ENCODE measurements around the gene ZBTB8A. TPM values are rescaled to one million over a fixed set of nuclear protein-coding genes. Genes with fewer than 3 reads are reported as not detected.

The ZBTB8A gene
- 1 to 10 TPM; 2.4 to 6.1 (median 2.8) TPM for total RNA-seq

DNA sequence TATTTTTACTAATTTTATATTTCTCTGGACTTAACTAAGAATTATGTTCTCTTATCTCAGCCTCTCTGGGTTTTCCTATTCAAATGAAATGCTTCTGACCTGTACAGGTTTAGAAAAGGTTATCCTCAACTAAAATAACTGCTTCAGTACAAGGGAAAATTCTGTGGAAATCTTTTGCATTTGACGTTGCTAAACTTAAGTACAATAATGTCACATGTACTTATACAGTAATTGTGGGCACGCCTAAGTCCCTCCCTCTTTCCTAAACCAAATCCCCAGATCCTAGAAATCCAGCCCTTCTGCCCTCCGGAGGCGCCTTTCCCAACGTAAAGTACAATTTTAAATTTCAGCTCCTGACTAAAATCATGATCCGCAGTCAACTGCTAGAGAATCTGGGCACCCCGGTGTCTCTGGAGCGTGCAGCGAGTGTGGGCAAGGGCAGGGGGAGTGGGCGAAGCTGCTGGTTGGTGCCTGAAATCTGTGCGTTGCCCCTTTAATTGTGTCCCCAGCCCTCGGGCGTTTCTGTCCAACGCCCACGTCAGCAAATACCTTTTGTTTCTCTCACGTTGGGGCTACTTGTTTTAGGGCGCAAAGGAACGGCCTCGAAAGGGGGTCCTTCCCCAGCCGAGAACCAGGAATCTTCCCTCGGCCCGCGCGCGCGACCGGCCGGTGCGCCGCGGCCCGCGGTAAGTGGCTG lies at the start of gene ZBTB8A:
TSS of gene ZBTB8A (plus strand) at position 541 of the 697 bp plus-strand sequence. CDS start 53,505 bp downstream, outside the sequence.
- Histone ChIP-seq H3K4me3 (peak within 1 kb of the TSS; percentile 48 to 84 (median 66)), H3K36me3 (no peaks in the 10 kb centered on the region), H3K27me3 (peaks cover 0 to 5% (median 0%) of the 10 kb centered on the region in 4 donors), H3K27ac (peak within 1 kb of the TSS; percentile 74 to 94 (median 84)), H3K9me3 (no peaks in the 10 kb centered on the region), H3K4me1 (peaks cover 4 to 21% (median 8%) of the 10 kb centered on the region in 3 donors)
- 0 to 1% methylated on average over 11 to 16 of the region's 33 CpGs for WGBS, 2 donors
- DNase-seq, result no peak
- intact Hi-C loops (cut with DNase I), result no loop called here
- TF ChIP-seq, protein P1, sequence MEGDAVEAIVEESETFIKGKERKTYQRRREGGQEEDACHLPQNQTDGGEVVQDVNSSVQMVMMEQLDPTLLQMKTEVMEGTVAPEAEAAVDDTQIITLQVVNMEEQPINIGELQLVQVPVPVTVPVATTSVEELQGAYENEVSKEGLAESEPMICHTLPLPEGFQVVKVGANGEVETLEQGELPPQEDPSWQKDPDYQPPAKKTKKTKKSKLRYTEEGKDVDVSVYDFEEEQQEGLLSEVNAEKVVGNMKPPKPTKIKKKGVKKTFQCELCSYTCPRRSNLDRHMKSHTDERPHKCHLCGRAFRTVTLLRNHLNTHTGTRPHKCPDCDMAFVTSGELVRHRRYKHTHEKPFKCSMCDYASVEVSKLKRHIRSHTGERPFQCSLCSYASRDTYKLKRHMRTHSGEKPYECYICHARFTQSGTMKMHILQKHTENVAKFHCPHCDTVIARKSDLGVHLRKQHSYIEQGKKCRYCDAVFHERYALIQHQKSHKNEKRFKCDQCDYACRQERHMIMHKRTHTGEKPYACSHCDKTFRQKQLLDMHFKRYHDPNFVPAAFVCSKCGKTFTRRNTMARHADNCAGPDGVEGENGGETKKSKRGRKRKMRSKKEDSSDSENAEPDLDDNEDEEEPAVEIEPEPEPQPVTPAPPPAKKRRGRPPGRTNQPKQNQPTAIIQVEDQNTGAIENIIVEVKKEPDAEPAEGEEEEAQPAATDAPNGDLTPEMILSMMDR (IDR thresholded peaks at IDR 0.05), result peak in 1 of 6 experiments; percentile 10
- TF ChIP-seq POLR2A (IDR thresholded peaks at IDR 0.05), result no peak

DNA sequence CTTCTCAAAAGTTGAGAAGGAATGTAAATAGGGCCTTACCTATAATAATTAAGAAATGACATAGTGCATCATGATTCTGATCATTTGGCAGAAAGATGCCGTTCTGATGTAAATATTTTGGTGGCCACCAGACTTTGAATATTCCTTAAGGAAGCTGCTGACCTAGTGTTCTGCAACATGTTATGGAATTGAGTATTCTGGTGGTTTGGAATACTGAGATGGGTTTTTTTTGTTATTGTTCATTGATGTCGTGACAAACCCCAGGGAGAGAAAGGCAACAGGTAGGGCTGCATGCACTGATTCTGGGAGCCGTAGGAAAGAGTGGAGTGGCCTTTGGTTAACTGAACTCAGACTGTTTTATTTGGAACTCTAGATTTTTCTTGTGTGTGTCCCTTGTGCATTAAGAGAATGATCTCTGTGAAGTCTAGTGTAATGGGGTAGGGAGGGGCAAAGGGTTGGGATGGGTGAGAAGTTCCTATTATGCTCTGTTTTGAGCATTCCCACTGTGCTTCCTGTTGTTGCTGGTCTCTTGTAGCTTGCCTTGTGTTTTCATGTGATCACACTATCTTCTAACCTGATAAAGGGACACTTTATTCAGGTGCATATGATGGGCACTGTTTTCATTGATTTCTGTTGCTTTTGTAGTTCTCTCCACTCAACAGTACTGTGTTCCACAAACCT lies 49.3 kb upstream of the ZBTB8A start:
- Histone ChIP-seq H3K27me3 (peaks cover 0 to 13% (median 0%) of the 10 kb centered on the region in 4 donors), H3K4me3 (no peak overlapping the region), H3K27ac (no peak overlapping the region), H3K4me1 (peaks cover 0 to 14% (median 0%) of the 10 kb centered on the region in 3 donors), H3K36me3 (no peaks in the 10 kb centered on the region), H3K9me3 (no peaks in the 10 kb centered on the region)
- intact Hi-C loops (cut with DNase I), result no loop called here
- 73 to 91% methylated on average over 3 of the region's 3 CpGs for WGBS, 2 donors
- TF ChIP-seq POLR2A (IDR thresholded peaks at IDR 0.05), result no peak
- DNase-seq, result no peak

DNA sequence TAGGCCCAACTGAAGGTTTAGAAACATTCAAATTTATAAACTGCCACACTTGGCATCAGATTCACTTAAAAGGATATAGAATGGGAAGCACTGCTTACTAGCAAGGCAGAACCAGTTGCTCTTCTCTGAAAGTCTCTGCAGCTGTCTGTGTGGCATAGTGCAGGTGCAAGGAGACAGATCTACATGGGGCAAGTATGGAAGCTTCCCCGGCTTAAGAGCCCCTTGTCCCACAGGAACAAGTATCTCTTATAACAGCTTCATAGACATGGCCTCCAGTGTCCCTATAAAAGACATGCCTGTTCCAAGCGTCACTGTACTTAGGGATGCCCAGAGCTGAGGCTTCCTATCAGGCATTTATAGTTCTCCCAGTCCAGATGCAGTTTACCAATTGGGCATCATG lies 47.8 kb upstream of the ZBTB8A start:
- Histone ChIP-seq H3K36me3 (no peaks in the 10 kb centered on the region), H3K9me3 (no peaks in the 10 kb centered on the region), H3K27me3 (peaks cover 0 to 8% (median 0%) of the 10 kb centered on the region in 4 donors), H3K4me3 (no peak overlapping the region), H3K4me1 (peaks cover 0 to 29% (median 10%) of the 10 kb centered on the region in 3 donors), H3K27ac (no peak overlapping the region)
- WGBS, 2 donors, result 94 to 100% methylated on average over 2 of the region's 2 CpGs
- intact Hi-C loops (cut with DNase I), result no loop called here
- no peak for DNase-seq
- TF ChIP-seq, protein P1 (IDR thresholded peaks at IDR 0.05), result no peak
- TF ChIP-seq POLR2A (IDR thresholded peaks at IDR 0.05), result no peak

DNA sequence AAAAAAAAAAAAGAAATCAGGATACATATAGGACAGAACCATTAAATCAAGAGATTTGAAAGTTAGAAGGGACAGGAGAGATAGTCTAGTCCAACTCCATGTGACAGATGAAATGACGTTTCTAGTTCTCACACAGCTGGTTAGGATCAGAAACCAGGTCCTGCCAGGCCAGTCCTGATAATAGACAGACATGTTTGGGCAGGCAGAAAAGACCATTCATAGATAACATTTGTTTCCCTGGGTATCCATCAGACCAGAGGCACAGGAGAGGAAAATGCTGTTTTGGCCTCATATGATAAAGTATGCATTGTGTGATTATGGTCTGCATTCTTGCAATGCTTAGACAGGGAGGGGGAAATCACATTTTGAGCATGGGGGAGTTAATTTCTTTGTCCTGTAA lies 45.0 kb upstream of the ZBTB8A start:
- DNase-seq, result no peak
- peaks cover 0 to 8% (median 0%) of the 10 kb centered on the region in 4 donors for H3K27me3 ChIP-seq
- intact Hi-C loops (cut with DNase I), result no loop called here
- H3K9me3 ChIP-seq, result no peaks in the 10 kb centered on the region
- no peak overlapping the region for H3K27ac ChIP-seq
- TF ChIP-seq POLR2A (IDR thresholded peaks at IDR 0.05), result no peak
- TF ChIP-seq, protein P1 (IDR thresholded peaks at IDR 0.05), result no peak
- WGBS, 2 donors, result 44 to 57% methylated on average over 1 of the region's 1 CpG
- peaks cover 0 to 50% (median 15%) of the 10 kb centered on the region in 3 donors for H3K4me1 ChIP-seq
- no peak overlapping the region for H3K4me3 ChIP-seq
- no peaks in the 10 kb centered on the region for H3K36me3 ChIP-seq

DNA sequence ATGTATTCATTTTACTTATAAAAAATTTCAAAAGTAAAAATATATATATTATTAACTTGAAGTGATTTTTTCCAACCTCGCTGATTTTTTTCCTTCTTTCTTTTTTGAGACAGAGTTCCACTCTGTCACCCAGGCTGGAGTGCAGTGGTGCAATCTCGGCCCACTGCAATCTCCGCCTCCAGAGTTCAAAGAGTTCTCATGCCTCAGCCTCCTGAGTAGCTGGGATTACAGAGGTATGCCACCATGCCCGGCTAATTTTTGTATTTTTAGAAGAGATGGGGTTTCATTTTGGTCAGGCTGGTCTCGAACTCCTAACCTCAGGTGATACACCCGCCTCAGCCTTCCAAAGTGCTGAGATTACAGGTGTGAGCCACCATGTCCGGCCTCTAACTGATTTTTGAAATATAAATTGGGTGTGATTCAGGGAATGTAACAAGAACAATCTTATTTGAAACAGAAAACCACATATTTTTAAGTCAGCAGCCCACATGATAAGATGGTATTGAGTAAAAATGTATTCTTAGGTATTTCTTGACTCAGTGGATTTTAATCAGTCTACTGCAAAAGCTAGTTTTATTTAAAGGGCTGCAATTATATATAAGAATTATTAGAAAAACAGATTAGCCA lies 44.4 kb upstream of the ZBTB8A start:
- Histone ChIP-seq H3K27me3 (peaks cover 0 to 8% (median 0%) of the 10 kb centered on the region in 4 donors), H3K36me3 (no peaks in the 10 kb centered on the region), H3K27ac (no peak overlapping the region), H3K9me3 (no peaks in the 10 kb centered on the region), H3K4me1 (peaks cover 0 to 54% (median 18%) of the 10 kb centered on the region in 3 donors), H3K4me3 (no peak overlapping the region)
- TF ChIP-seq, protein P1 (IDR thresholded peaks at IDR 0.05), result no peak
- TF ChIP-seq POLR2A (IDR thresholded peaks at IDR 0.05), result no peak
- no peak for DNase-seq
- 82 to 84% methylated on average over 7 of the region's 7 CpGs for WGBS, 2 donors
- intact Hi-C loops (cut with DNase I), result no loop called here
